Fibroblast of lung (primary cell): ENCODE results near the gene CTSC. TPM values are rescaled to one million over a fixed set of nuclear protein-coding genes. Genes with fewer than 3 reads are reported as not detected.

Experiments used
- DNase-seq, 2 donors: peaks; one replicate each; pipeline versions ENCODE4 v3.0.0 to v3.0.0-alpha.2; 2010; ENCODE audit warnings: low read depth in 2 of 2
- H2AFZ ChIP-seq: 2 replicates; pipeline ENCODE4 v1.5.1; 2012; ENCODE audit warnings: low read length, control low read depth, inconsistent platforms
- H3K27ac ChIP-seq: 2 replicates; pipeline ENCODE4 v1.5.1; 2011; ENCODE audit warnings: low read length, control low read depth; ENCODE audit not compliant: insufficient read depth
- H3K27me3 ChIP-seq: 2 replicates; pipeline ENCODE4 v1.5.1; 2011; ENCODE audit warnings: mild to moderate bottlenecking, low read length; ENCODE audit not compliant: control insufficient read depth, insufficient read depth
- H3K36me3 ChIP-seq: 2 replicates; pipeline ENCODE4 v1.5.1; 2011; ENCODE audit warnings: low read length; ENCODE audit not compliant: control insufficient read depth, insufficient read depth
- H3K4me1 ChIP-seq: 2 replicates; pipeline ENCODE4 v1.5.1; 2011; ENCODE audit warnings: low read length; ENCODE audit not compliant: control insufficient read depth, insufficient read depth; ENCODE audit errors: extremely low read depth
- H3K4me2 ChIP-seq: 2 replicates; pipeline ENCODE4 v1.5.1; 2011; ENCODE audit warnings: low read length, control low read depth; ENCODE audit not compliant: insufficient read depth; ENCODE audit errors: extremely low read depth
- H3K4me3 ChIP-seq, 4 experiments: fragments of 200-600 bp in 1 of 4; sonication (generic) in 1 of 4; replicated peaks in 1 of 4; 2 replicates each; pipeline ENCODE4 v1.5.1; 2011 to 2016; ENCODE audit warnings: low read length in 4 of 4, low read depth in 3 of 4, mild to moderate bottlenecking in 3 of 4, control low read depth in 2 of 4, inconsistent platforms in 1 of 4, mixed read lengths in 1 of 4; ENCODE audit not compliant: insufficient read depth in 1 of 4; ENCODE audit errors: control extremely low read depth in 1 of 4
- H3K79me2 ChIP-seq: 2 replicates; pipeline ENCODE4 v1.5.1; 2012; ENCODE audit warnings: mild to moderate bottlenecking, low read length, inconsistent platforms; ENCODE audit not compliant: control insufficient read depth, insufficient read depth
- H3K9ac ChIP-seq: 2 replicates; pipeline ENCODE4 v1.5.1; 2011; ENCODE audit warnings: mild to moderate bottlenecking, low read length, control low read depth; ENCODE audit not compliant: insufficient read depth
- H3K9me3 ChIP-seq: 2 replicates; pipeline ENCODE4 v1.5.1; 2012; ENCODE audit warnings: low read depth, low read length; ENCODE audit not compliant: control insufficient read depth, insufficient read depth
- H4K20me1 ChIP-seq: 2 replicates; pipeline ENCODE4 v1.5.1; 2011; ENCODE audit warnings: low read length; ENCODE audit not compliant: control insufficient read depth, insufficient read depth; ENCODE audit errors: extremely low read depth
- CTCF ChIP-seq, 2 donors: IDR thresholded peaks in 1 of 2; conservative IDR thresholded peaks in 1 of 2; 1 replicate in 1 of 2; 2 replicates in 1 of 2; pipeline ENCODE4 v1.5.1; 2011 to 2012; ENCODE audit warnings: low read length in 2 of 2, control low read depth in 1 of 2, inconsistent platforms in 1 of 2, low read depth in 1 of 2, mild to moderate bottlenecking in 1 of 2
- EZH2 ChIP-seq: IDR thresholded peaks from 2 replicates; pipeline ENCODE4 v1.5.1; 2012; ENCODE audit warnings: low read length, control low read depth, mild to moderate bottlenecking; ENCODE audit errors: missing control alignments
- polyA plus RNA-seq, 2 donors: library from polyadenylated mRNA; depleted of rRNA in 1 of 2; stranded (reverse) in 1 of 2; unstranded in 1 of 2; fragments of >200 nt; gene quantifications; 2 replicates each; pipeline ENCODE4 v1.2.1, GENCODE V29; 2011 to 2012; ENCODE audit warnings: missing spikeins in 1 of 2
- total RNA-seq: library from RNA; depleted of rRNA; stranded (reverse); fragments of >200 nt; gene quantifications from 2 replicates; pipeline ENCODE4 v1.2.1, GENCODE V29; 2014

CTSC gene
- total and polyA plus RNA-seq, 2 donors (not counting 1 experiment from before 2014, with no cell fraction given) = 75.8 to 593 TPM

GRCh38 chr11:88348870-88349269, 11.3 kb upstream of the CTSC start:
- no peak overlapping the region for H3K4me2 ChIP-seq
- H3K27ac ChIP-seq = no peak overlapping the region
- TF ChIP-seq EZH2 = no peak
- TF ChIP-seq CTCF (conservative IDR thresholded peaks at IDR 0.05 in 1 of 2, IDR thresholded peaks at IDR 0.05 in 1 of 2; ENCODE audit: low read depth in 1 of 2, low read length in 2 of 2) = no peak
- no peak overlapping the region for H3K9ac ChIP-seq
- H4K20me1 ChIP-seq = no peaks in the 10 kb centered on the region
- no peak overlapping the region for H2AFZ ChIP-seq
- H3K4me1 ChIP-seq = peaks cover 2% of the 10 kb centered on the region
- no peak overlapping the region for H3K4me3 ChIP-seq
- no peaks in the 10 kb centered on the region for H3K36me3 ChIP-seq
- H3K79me2 ChIP-seq = no peaks in the 10 kb centered on the region
- peak in 1 of 2 donors; percentile 80 for DNase-seq
- H3K9me3 ChIP-seq = no peaks in the 10 kb centered on the region
- H3K27me3 ChIP-seq = no peaks in the 10 kb centered on the region

GRCh38 chr11:88345949-88346348, 8.4 kb upstream of the CTSC start:
- TF ChIP-seq CTCF (conservative IDR thresholded peaks at IDR 0.05 in 1 of 2, IDR thresholded peaks at IDR 0.05 in 1 of 2; ENCODE audit: low read depth in 1 of 2, low read length in 2 of 2) = no peak
- TF ChIP-seq EZH2 = no peak
- no peaks in the 10 kb centered on the region for H3K27me3 ChIP-seq
- no peak overlapping the region for H3K27ac ChIP-seq
- no peak overlapping the region for H3K4me2 ChIP-seq
- H2AFZ ChIP-seq = no peak overlapping the region
- H3K79me2 ChIP-seq = no peaks in the 10 kb centered on the region
- no peaks in the 10 kb centered on the region for H3K36me3 ChIP-seq
- DNase-seq = no peak
- H3K4me3 ChIP-seq = no peak overlapping the region
- no peaks in the 10 kb centered on the region for H3K9me3 ChIP-seq
- no peaks in the 10 kb centered on the region for H4K20me1 ChIP-seq
- peaks cover 2% of the 10 kb centered on the region for H3K4me1 ChIP-seq
- H3K9ac ChIP-seq = no peak overlapping the region

DNA sequence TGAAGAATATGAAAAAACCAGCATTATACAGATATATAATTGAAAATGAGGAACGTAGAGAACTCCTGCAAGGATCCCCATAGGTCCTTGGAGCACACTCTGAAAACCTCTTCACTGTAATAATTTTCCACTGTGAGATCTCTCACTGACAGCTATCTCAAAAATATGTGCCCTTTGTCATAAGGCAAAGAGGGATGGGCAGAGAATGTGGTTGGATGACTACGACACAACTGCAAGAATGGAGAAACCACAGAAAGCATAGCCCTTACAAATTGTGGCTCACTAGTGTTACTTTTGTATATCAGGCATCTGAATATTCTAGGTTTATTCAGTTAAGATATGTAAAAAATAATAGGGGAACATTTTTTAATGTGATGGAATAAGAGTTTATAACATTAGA, 7.9 kb upstream of the CTSC start:
- H3K4me2 ChIP-seq = no peak overlapping the region
- no peak overlapping the region for H3K4me3 ChIP-seq
- TF ChIP-seq EZH2 (no peak), CTCF (conservative IDR thresholded peaks at IDR 0.05 in 1 of 2, IDR thresholded peaks at IDR 0.05 in 1 of 2; ENCODE audit: low read depth in 1 of 2, low read length in 2 of 2) (no peak)
- peak in 1 of 2 donors; percentile 75 for DNase-seq
- no peak overlapping the region for H3K9ac ChIP-seq
- no peaks in the 10 kb centered on the region for H4K20me1 ChIP-seq
- no peaks in the 10 kb centered on the region for H3K27me3 ChIP-seq
- H3K27ac ChIP-seq = no peak overlapping the region
- H2AFZ ChIP-seq = no peak overlapping the region
- H3K4me1 ChIP-seq = peaks cover 2% of the 10 kb centered on the region
- no peaks in the 10 kb centered on the region for H3K36me3 ChIP-seq
- H3K9me3 ChIP-seq = no peaks in the 10 kb centered on the region
- H3K79me2 ChIP-seq = no peaks in the 10 kb centered on the region
